Bronchial epithelial cell (primary cell): ENCODE data around the gene TENM4. TPM values are rescaled to one million over a fixed set of nuclear protein-coding genes. Genes with fewer than 3 reads are reported as not detected.

Source experiments
- DNase-seq: peaks from one replicate; pipeline ENCODE4 v3.0.0-alpha.2; 2010; ENCODE audit warnings: low read depth
- FAIRE-seq: peaks from 2 replicates; lab custom pipeline; 2011; peaks lifted over from hg19 to GRCh38; lab: Jason Lieb, UNC
- H3K27me3 ChIP-seq: 2 replicates; pipeline ENCODE4 v1.5.1; 2011; ENCODE audit warnings: low read length; ENCODE audit not compliant: control insufficient read depth, insufficient read depth
- H3K36me3 ChIP-seq: 2 replicates; pipeline ENCODE4 v1.5.1; 2011; ENCODE audit warnings: low read length; ENCODE audit not compliant: control insufficient read depth, insufficient read depth
- H3K4me3 ChIP-seq: 2 replicates; pipeline ENCODE4 v1.5.1; 2011; ENCODE audit warnings: mild to moderate bottlenecking, low read depth, low read length, control low read depth
- total RNA-seq: library from RNA; depleted of rRNA; stranded (reverse); fragments of >200 nt; gene quantifications from 2 replicates; pipeline ENCODE4 v1.2.1, GENCODE V29; 2014
- TF ChIP-seq, protein P1 (sequence below): IDR thresholded peaks from 2 replicates; pipeline ENCODE4 v1.5.1; 2011; ENCODE audit warnings: mild to moderate bottlenecking, moderate library complexity, low read length, control low read depth, inconsistent platforms; ENCODE audit not compliant: insufficient read depth, severe bottlenecking

TENM4 gene
- total RNA-seq, 1 donor from 2014 or later = 6.1 TPM

GRCh38 chr11:78808923-78809322 lies 631.9 kb downstream of the TENM4 start:
- Histone ChIP-seq H3K36me3 (no peaks in the 10 kb centered on the region), H3K4me3 (no peak overlapping the region), H3K27me3 (no peaks in the 10 kb centered on the region)
- TF ChIP-seq, protein P1, sequence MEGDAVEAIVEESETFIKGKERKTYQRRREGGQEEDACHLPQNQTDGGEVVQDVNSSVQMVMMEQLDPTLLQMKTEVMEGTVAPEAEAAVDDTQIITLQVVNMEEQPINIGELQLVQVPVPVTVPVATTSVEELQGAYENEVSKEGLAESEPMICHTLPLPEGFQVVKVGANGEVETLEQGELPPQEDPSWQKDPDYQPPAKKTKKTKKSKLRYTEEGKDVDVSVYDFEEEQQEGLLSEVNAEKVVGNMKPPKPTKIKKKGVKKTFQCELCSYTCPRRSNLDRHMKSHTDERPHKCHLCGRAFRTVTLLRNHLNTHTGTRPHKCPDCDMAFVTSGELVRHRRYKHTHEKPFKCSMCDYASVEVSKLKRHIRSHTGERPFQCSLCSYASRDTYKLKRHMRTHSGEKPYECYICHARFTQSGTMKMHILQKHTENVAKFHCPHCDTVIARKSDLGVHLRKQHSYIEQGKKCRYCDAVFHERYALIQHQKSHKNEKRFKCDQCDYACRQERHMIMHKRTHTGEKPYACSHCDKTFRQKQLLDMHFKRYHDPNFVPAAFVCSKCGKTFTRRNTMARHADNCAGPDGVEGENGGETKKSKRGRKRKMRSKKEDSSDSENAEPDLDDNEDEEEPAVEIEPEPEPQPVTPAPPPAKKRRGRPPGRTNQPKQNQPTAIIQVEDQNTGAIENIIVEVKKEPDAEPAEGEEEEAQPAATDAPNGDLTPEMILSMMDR = no peak
- DNase-seq (no peak), FAIRE-seq (peak; percentile 64)

- TF ChIP-seq, protein P1 = no peak
- Histone ChIP-seq H3K36me3 (no peaks in the 10 kb centered on the region), H3K27me3 (no peaks in the 10 kb centered on the region), H3K4me3 (no peak overlapping the region)
- DNase-seq = no peak
- FAIRE-seq = no peak
These were observed 633.5 kb downstream of the TENM4 start for GRCh38 chr11:78807351-78807750.

DNA sequence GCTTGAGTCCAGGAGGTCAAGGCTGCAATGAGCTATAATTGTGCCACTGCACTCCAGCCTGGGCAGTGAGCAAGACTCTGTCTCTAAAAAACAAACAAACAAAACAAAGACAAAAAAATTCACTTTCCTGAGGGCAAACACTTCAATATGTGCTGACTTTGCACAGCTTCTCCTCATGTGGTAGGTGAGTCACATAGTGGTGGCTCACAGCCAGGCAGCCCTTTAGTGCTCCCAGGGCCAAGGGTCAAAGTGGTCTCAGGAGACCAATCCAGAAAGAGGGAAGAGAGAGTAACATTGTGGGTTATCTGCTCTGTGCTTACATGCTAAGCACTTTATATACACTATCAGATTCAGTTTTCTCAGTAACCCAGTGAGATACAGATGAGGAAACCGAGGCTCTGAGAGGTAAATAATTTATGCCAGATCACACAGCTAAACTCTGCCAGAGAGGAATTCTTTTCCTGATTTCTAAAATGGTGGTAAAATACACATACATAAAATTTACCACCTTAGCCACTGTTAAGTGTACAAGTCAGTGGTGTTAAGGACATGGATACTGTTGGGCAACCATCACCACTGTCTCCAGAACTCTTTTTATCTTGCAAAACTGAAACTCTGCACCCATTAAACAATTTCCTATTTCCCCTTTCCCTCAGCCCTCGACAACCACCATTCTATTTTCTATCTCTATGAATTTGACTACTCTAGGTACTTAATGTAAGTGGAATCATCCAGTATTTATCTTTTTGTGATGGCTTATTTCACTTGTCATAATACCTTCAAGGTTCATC lies 634.4 kb downstream of the TENM4 start:
- no peaks in the 10 kb centered on the region for H3K36me3 ChIP-seq
- peak; percentile 54 for DNase-seq
- FAIRE-seq = no peak

GRCh38 chr11:78804991-78805390 lies 635.8 kb downstream of the TENM4 start:
- no peak overlapping the region for H3K4me3 ChIP-seq
- H3K27me3 ChIP-seq = no peaks in the 10 kb centered on the region
- TF ChIP-seq, protein P1 = no peak
- FAIRE-seq = no peak
- DNase-seq = no peak
- H3K36me3 ChIP-seq = no peaks in the 10 kb centered on the region

More for the DNA sequence above, 634.4 kb downstream of the TENM4 start:
- no peak overlapping the region for H3K4me3 ChIP-seq
- no peaks in the 10 kb centered on the region for H3K27me3 ChIP-seq
- TF ChIP-seq, protein P1 = no peak

DNA sequence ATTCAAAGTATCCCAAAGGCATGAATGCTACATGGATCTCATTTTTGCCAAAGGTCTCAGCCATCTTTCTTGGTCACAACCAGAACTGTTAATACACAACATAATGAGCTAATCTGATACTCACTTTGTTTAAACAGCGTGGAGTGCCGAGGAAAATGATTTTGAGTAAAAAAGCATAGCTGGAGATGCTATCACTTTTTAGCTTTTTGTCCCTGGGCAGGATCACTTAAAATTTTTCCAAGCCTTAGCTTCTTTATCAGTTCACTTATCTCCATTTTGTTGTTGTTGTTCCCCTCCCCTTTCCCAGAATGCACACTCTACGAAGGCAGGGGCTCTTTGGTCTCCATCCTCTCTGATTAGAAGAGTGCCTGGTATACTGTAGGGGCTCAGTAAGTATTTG lies 636.8 kb downstream of the TENM4 start:
- TF ChIP-seq, protein P1 = no peak
- FAIRE-seq = no peak
- Histone ChIP-seq H3K27me3 (no peaks in the 10 kb centered on the region), H3K36me3 (no peaks in the 10 kb centered on the region), H3K4me3 (no peak overlapping the region)
- no peak for DNase-seq
